HEK293T (cell line): ENCODE measurements around the gene ELP4.

Experiments
- ARNT ChIP-seq: fragments of 450-650 bp; IDR thresholded peaks from 2 replicates; pipeline ENCODE4 v1.6.1; 2017; ENCODE audit warnings: mild to moderate bottlenecking
- BHLHE40 ChIP-seq: fragments of 450-650 bp; IDR thresholded peaks from 2 replicates; pipeline ENCODE4 v1.6.1; 2016; ENCODE audit warnings: mild to moderate bottlenecking, moderate library complexity, borderline replicate concordance
- CTBP1 ChIP-seq: fragments of 450-650 bp; IDR thresholded peaks from 2 replicates; pipeline ENCODE4 v1.6.1; 2016; ENCODE audit warnings: borderline replicate concordance
- FOXA1 ChIP-seq: fragments of 450-650 bp; IDR thresholded peaks from 2 replicates; pipeline ENCODE4 v1.6.1; 2016; ENCODE audit warnings: mild to moderate bottlenecking
- FOXK2 ChIP-seq: fragments of 450-650 bp; IDR thresholded peaks from 2 replicates; pipeline ENCODE4 v1.6.1; 2016; ENCODE audit warnings: mild to moderate bottlenecking
- FOXM1 ChIP-seq: fragments of 450-650 bp; IDR thresholded peaks from 2 replicates; pipeline ENCODE4 v1.6.1; 2017; ENCODE audit warnings: mild to moderate bottlenecking, borderline replicate concordance
- HDGF ChIP-seq: fragments of 450-650 bp; IDR thresholded peaks from 2 replicates; pipeline ENCODE4 v1.6.1; 2017; ENCODE audit warnings: antibody characterized with exemption, borderline replicate concordance
- L3MBTL2 ChIP-seq: fragments of 450-650 bp; conservative IDR thresholded peaks from 2 replicates; pipeline ENCODE4 v1.6.1; 2016; ENCODE audit warnings: mild to moderate bottlenecking
- LEF1 ChIP-seq: fragments of 450-650 bp; IDR thresholded peaks from 2 replicates; pipeline ENCODE4 v1.6.1; 2017; ENCODE audit warnings: mild to moderate bottlenecking, borderline replicate concordance
- NFRKB ChIP-seq: fragments of 450-650 bp; IDR thresholded peaks from 2 replicates; pipeline ENCODE4 v1.6.1; 2016; ENCODE audit warnings: mild to moderate bottlenecking, moderate library complexity
- SP1 ChIP-seq: fragments of 450-650 bp; IDR thresholded peaks from 2 replicates; pipeline ENCODE4 v1.6.1; 2017
- SUZ12 ChIP-seq: fragments of 450-650 bp; IDR thresholded peaks from 2 replicates; pipeline ENCODE4 v1.6.1; 2016; ENCODE audit warnings: mild to moderate bottlenecking
- TARDBP ChIP-seq: fragments of 450-650 bp; IDR thresholded peaks from 2 replicates; pipeline ENCODE4 v1.6.1; 2016

GRCh38 chr11:31617246-31617645 lies 107.7 kb downstream of the ELP4 start:
- TF ChIP-seq LEF1 (no peak), ARNT (no peak), FOXK2 (no peak), BHLHE40 (no peak), SP1 (no peak), TARDBP (no peak), SUZ12 (no peak), L3MBTL2 (no peak), FOXA1 (no peak), FOXM1 (no peak), HDGF (no peak), NFRKB (no peak), CTBP1 (no peak)
